ENCODE results near the gene CPSF4L. TPM values are rescaled to one million over a fixed set of nuclear protein-coding genes. Genes with fewer than 3 reads are reported as not detected.

The CPSF4L gene
- total RNA-seq, 1 experiment from 2014 or later = not detected

DNA sequence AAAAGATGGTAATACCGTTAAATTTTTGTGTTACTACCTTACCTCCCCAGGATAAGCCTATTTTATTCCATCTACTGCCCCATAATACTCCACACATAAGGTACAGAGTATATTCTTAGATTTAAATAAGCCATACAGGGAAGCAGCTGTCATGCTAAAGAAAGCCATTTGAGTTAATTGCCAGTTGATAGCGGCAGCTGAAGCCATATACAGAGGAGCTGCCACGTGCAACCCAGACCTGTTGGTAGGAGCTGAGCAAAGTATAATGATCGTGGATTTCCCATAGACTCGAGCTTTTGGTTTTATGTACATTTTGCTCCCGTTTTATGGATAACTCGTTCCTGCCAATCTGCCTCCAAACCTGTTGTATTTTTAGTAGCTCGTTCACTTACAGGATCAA lies 12.0 kb downstream of the CPSF4L start:
- no peak for DNase-seq (ENCODE audit: low spot score)
- CTCF ChIA-PET = interaction anchor here (2.1 kb wide), 1 partner anchor 120 kb away, joined by 4 read pairs; no protein-coding TSS in a partner anchor
- Histone ChIP-seq H3K4me3 (ENCODE audit: low read depth, low read length, poor library complexity, severe bottlenecking) (no peak overlapping the region), H3K36me3 (ENCODE audit: insufficient read depth, low read length, poor library complexity, severe bottlenecking) (peaks cover 12% of the 10 kb centered on the region), H3K27me3 (replicated peaks; ENCODE audit: insufficient read depth, low read depth, low read length, poor library complexity) (no peaks in the 10 kb centered on the region), H3K27ac (ENCODE audit: low read depth, low read length, poor library complexity, severe bottlenecking) (no peak overlapping the region), H3K9me3 (ENCODE audit: low read depth, low read length, poor library complexity, severe bottlenecking) (no peaks in the 10 kb centered on the region), H3K4me1 (ENCODE audit: insufficient read depth, low read length, poor library complexity, severe bottlenecking) (no peaks in the 10 kb centered on the region)
- POLR2A ChIA-PET (ENCODE audit: low non-redundant PET) = no interaction called here
- intact Hi-C loops (cut with micrococcal nuclease; ENCODE audit: unreplicated experiment) = loop anchor here (5.0 kb wide), 1 partner anchor 522 kb away; no protein-coding TSS in a partner anchor
- TF ChIP-seq CTCF (conservative IDR thresholded peaks at IDR 0.05; ENCODE audit: low read depth, low read length) (no peak), EZH2 (IDR thresholded peaks at IDR 0.05; ENCODE audit: borderline replicate concordance, low read depth, low read length, poor library complexity, severe bottlenecking) (no peak)
- BruUV-seq (replicated peaks) = no TSS peak

DNA sequence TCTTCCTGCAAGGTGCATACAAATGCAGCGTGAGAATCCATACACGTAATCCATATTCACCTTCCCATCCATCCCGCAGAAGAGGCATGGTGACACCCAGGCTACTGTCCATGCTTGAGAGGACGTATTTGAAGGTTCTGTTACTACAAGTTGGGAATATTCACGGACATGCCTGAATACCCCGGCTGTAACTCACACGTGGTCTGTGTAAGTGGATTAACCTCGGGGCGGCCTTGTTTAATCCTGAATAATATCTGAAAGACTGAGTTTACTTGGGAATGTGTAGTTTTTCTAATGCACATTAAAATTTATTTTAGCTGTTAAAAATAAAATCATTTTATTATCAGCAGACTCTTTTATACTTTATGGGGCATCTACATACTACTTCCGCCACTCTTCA lies 13.1 kb downstream of the CPSF4L start:
- Histone ChIP-seq H3K9me3 (ENCODE audit: low read depth, low read length, poor library complexity, severe bottlenecking) (no peaks in the 10 kb centered on the region), H3K4me1 (ENCODE audit: insufficient read depth, low read length, poor library complexity, severe bottlenecking) (no peaks in the 10 kb centered on the region), H3K4me3 (ENCODE audit: low read depth, low read length, poor library complexity, severe bottlenecking) (no peak overlapping the region), H3K27me3 (replicated peaks; ENCODE audit: insufficient read depth, low read depth, low read length, poor library complexity) (no peaks in the 10 kb centered on the region), H3K27ac (ENCODE audit: low read depth, low read length, poor library complexity, severe bottlenecking) (no peak overlapping the region), H3K36me3 (ENCODE audit: insufficient read depth, low read length, poor library complexity, severe bottlenecking) (peaks cover 19% of the 10 kb centered on the region)
- DNase-seq (ENCODE audit: low spot score) = no peak
- POLR2A ChIA-PET (ENCODE audit: low non-redundant PET) = no interaction called here
- no peak for TF ChIP-seq CTCF (conservative IDR thresholded peaks at IDR 0.05; ENCODE audit: low read depth, low read length)
- no peak for TF ChIP-seq EZH2 (IDR thresholded peaks at IDR 0.05; ENCODE audit: borderline replicate concordance, low read depth, low read length, poor library complexity, severe bottlenecking)
- CTCF ChIA-PET = interaction anchor here (0.5 to 2.1 kb wide), 2 partner anchors 9 to 121 kb away, joined by 4 read pairs; no protein-coding TSS in a partner anchor
- intact Hi-C loops (cut with micrococcal nuclease; ENCODE audit: unreplicated experiment) = loop anchor here (5.0 kb wide), 1 partner anchor 521 kb away; no protein-coding TSS in a partner anchor
- no TSS peak for BruUV-seq (replicated peaks)

DNA sequence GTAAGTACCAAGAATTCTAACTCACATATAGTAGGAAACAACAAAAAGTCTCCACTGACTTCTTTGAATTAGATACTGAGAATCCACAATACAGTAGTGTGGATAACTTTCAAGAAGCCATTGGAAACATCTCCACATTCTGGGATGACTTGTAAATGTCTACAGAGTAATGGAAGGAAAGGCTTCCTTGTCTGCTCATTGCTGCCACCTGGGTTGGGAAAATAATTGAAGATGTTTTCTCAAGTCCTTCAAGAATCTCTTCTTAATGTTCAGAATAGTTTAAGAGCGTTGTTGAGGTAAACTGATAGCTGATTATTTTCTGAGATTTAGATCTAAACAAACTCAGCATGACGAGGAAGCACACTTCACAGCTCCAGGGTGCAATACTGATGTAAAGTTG lies 14.0 kb downstream of the CPSF4L start:
- peaks cover 19% of the 10 kb centered on the region for H3K36me3 ChIP-seq (ENCODE audit: insufficient read depth, low read length, poor library complexity, severe bottlenecking)
- DNase-seq (ENCODE audit: low spot score) = no peak
- H3K4me1 ChIP-seq (ENCODE audit: insufficient read depth, low read length, poor library complexity, severe bottlenecking) = no peaks in the 10 kb centered on the region
- H3K27ac ChIP-seq (ENCODE audit: low read depth, low read length, poor library complexity, severe bottlenecking) = no peak overlapping the region
- CTCF ChIA-PET = interaction anchor here (0.5 kb wide), 1 partner anchor 8 kb away, joined by 4 read pairs; no protein-coding TSS in a partner anchor
- no peaks in the 10 kb centered on the region for H3K9me3 ChIP-seq (ENCODE audit: low read depth, low read length, poor library complexity, severe bottlenecking)
- POLR2A ChIA-PET (ENCODE audit: low non-redundant PET) = no interaction called here
- no TSS peak for BruUV-seq (replicated peaks)
- intact Hi-C loops (cut with micrococcal nuclease; ENCODE audit: unreplicated experiment) = loop anchor here (5.0 kb wide), 1 partner anchor 520 kb away; no protein-coding TSS in a partner anchor
- no peak for TF ChIP-seq EZH2 (IDR thresholded peaks at IDR 0.05; ENCODE audit: borderline replicate concordance, low read depth, low read length, poor library complexity, severe bottlenecking)
- TF ChIP-seq CTCF (conservative IDR thresholded peaks at IDR 0.05; ENCODE audit: low read depth, low read length) = peak; percentile 25; the same call in 1 of the 2 replicates
- H3K4me3 ChIP-seq (ENCODE audit: low read depth, low read length, poor library complexity, severe bottlenecking) = no peak overlapping the region
- H3K27me3 ChIP-seq (replicated peaks; ENCODE audit: insufficient read depth, low read depth, low read length, poor library complexity) = no peaks in the 10 kb centered on the region

Measured in A673 (cell line).